RWPE2 (cell line): Measurements from ENCODE around the gene HOXC10.
A peak's percentile ranks its signal among the peaks of the same experiment; 100 is the strongest.

ENCODE experiments used
- ATAC-seq: fragments of 200-7000 bp; cut with Tn5 transposase; 3 replicates; pipeline ENCODE4 v1.9.1; 2021; ENCODE audit warnings: low read depth
- DNase-seq: peaks from one replicate; pipeline ENCODE4 v3.0.0-alpha.2; 2020; ENCODE audit warnings: low spot score
- H3K27ac ChIP-seq: fragments of 450-650 bp; 2 replicates; pipeline ENCODE4 v1.5.1; 2017; ENCODE audit warnings: mild to moderate bottlenecking; ENCODE audit not compliant: poor library complexity, severe bottlenecking
- H3K27me3 ChIP-seq: fragments of 250-450 bp; sonication (Bioruptor Pico); 2 replicates; pipeline ENCODE4 v1.5.1; 2021; ENCODE audit warnings: mild to moderate bottlenecking, moderate library complexity; ENCODE audit not compliant: insufficient read depth, poor library complexity, severe bottlenecking
- H3K36me3 ChIP-seq: fragments of 250-450 bp; sonication (Bioruptor Pico); 2 replicates; pipeline ENCODE4 v1.5.1; 2020; ENCODE audit warnings: low read depth, mild to moderate bottlenecking, moderate library complexity
- H3K4me1 ChIP-seq: fragments of 250-450 bp; sonication (Bioruptor Pico); 2 replicates; pipeline ENCODE4 v1.5.1; 2021; ENCODE audit warnings: mild to moderate bottlenecking, moderate library complexity; ENCODE audit not compliant: insufficient read depth, poor library complexity, severe bottlenecking
- H3K4me3 ChIP-seq: fragments of 250-450 bp; sonication (Bioruptor Pico); 2 replicates; pipeline ENCODE4 v1.5.1; 2021; ENCODE audit warnings: mild to moderate bottlenecking, moderate library complexity; ENCODE audit not compliant: severe bottlenecking
- H3K9me3 ChIP-seq: fragments of 250-450 bp; sonication (Bioruptor Pico); 2 replicates; pipeline ENCODE4 v1.5.1; 2021; ENCODE audit warnings: mild to moderate bottlenecking, moderate library complexity; ENCODE audit not compliant: severe bottlenecking
- CTCF ChIP-seq: fragments of 450-650 bp; IDR thresholded peaks from one replicate; pipeline ENCODE4 v1.5.1; 2017; ENCODE audit warnings: mild to moderate bottlenecking, moderate library complexity; ENCODE audit not compliant: poor library complexity, severe bottlenecking

The HOXC10 gene

GRCh38 chr12:54014377-54015017 is 29.6 kb downstream of the HOXC10 start:
- DNase-seq (no peak), ATAC-seq (no peak)
- TF ChIP-seq CTCF, result no peak
- Histone ChIP-seq H3K36me3 (no peaks in the 10 kb centered on the region), H3K9me3 (no peaks in the 10 kb centered on the region), H3K4me1 (no peaks in the 10 kb centered on the region), H3K4me3 (peak overlapping the region; percentile 11), H3K27me3 (peaks cover 82% of the 10 kb centered on the region), H3K27ac (no peak overlapping the region)

GRCh38 chr12:54015018-54015931 is 30.3 kb downstream of the HOXC10 start:
- Histone ChIP-seq H3K36me3 (no peaks in the 10 kb centered on the region), H3K4me3 (no peak overlapping the region), H3K27me3 (peaks cover 77% of the 10 kb centered on the region), H3K9me3 (no peaks in the 10 kb centered on the region), H3K4me1 (no peaks in the 10 kb centered on the region), H3K27ac (no peak overlapping the region)
- no peak for ATAC-seq
- DNase-seq, result no peak
- no peak for TF ChIP-seq CTCF

- H3K27ac ChIP-seq, result peak overlapping the region; percentile 31
- no peak for TF ChIP-seq CTCF
- DNase-seq (no peak), ATAC-seq (no peak)
- H3K36me3 ChIP-seq, result no peaks in the 10 kb centered on the region
- H3K27me3 ChIP-seq, result peaks cover 76% of the 10 kb centered on the region
- peak overlapping the region; percentile 44 for H3K4me3 ChIP-seq
- no peaks in the 10 kb centered on the region for H3K9me3 ChIP-seq
- H3K4me1 ChIP-seq, result no peaks in the 10 kb centered on the region
Observed at GRCh38 chr12:54016051-54016450, 31.1 kb downstream of the HOXC10 start.

GRCh38 chr12:54016478-54016964 is 31.6 kb downstream of the HOXC10 start:
- no peaks in the 10 kb centered on the region for H3K4me1 ChIP-seq
- no peaks in the 10 kb centered on the region for H3K36me3 ChIP-seq
- peak overlapping the region; percentile 31 for H3K27ac ChIP-seq
- no peak for TF ChIP-seq CTCF
- ATAC-seq (peak; percentile 26), DNase-seq (no peak)
- peaks cover 74% of the 10 kb centered on the region for H3K27me3 ChIP-seq
- H3K4me3 ChIP-seq, result peak overlapping the region; percentile 44
- no peaks in the 10 kb centered on the region for H3K9me3 ChIP-seq
